Activated B cell treated with CpG ODN at 0.5 μM for 24 hours (primary cell): ENCODE results near the gene NRARP. TPM values are rescaled to one million over a fixed set of nuclear protein-coding genes. Genes with fewer than 3 reads are reported as not detected.
A peak's percentile ranks its signal among the peaks of the same experiment; 100 is the strongest.

Source experiments
- ATAC-seq: fragments of 200-7000 bp; cut with Tn5 transposase; one replicate; pipeline ENCODE4 v1.10.0; 2021; ENCODE audit warnings: low read depth, mild to moderate bottlenecking, moderate library complexity
- CTCF ChIA-PET: fragments of 350-600 bp; sonication (Branson Sonifier 250); formaldehyde crosslinking; loops from one replicate; lab custom pipeline; 2021; ENCODE audit warnings: antibody characterized with exemption; lab: Charles Lee
- POLR2A ChIA-PET: fragments of 350-600 bp; sonication (Branson Sonifier 250); formaldehyde crosslinking; loops from one replicate; lab custom pipeline; 2021; ENCODE audit warnings: antibody characterized with exemption; lab: Charles Lee
- DNase-seq: peaks from one replicate; pipeline ENCODE4 v3.0.0; 2022
- H3K27ac Mint-ChIP-seq: one replicate; pipeline ENCODE4 v1.8.0; 2020; ENCODE audit warnings: mixed read lengths
- H3K27me3 Mint-ChIP-seq: one replicate; pipeline ENCODE4 v1.8.0; 2021; ENCODE audit warnings: mixed read lengths
- H3K36me3 Mint-ChIP-seq: one replicate; pipeline ENCODE4 v1.8.0; 2021; ENCODE audit warnings: low read depth, mixed read lengths
- H3K4me1 Mint-ChIP-seq: one replicate; pipeline ENCODE4 v1.8.0; 2021; ENCODE audit warnings: mixed read lengths
- H3K4me3 Mint-ChIP-seq: one replicate; pipeline ENCODE4 v1.8.0; 2020; ENCODE audit warnings: mild to moderate bottlenecking, mixed read lengths
- H3K9me3 Mint-ChIP-seq: one replicate; pipeline ENCODE4 v1.8.0; 2020; ENCODE audit warnings: mixed read lengths
- intact Hi-C: fragments of 100-400 bp; cut with micrococcal nuclease; formaldehyde crosslinking; loops from one replicate; pipeline ENCODE4 v1.15.1; 2024
- total RNA-seq: library from RNA; stranded (reverse); gene quantifications from 2 replicates; pipeline ENCODE4 v1.2.3, GENCODE V29; 2022
- TF ChIP-seq, protein P1 (sequence below): fragments of 200-600 bp; IDR thresholded peaks from one replicate; pipeline ENCODE4 v1.8.0; 2022; ENCODE audit warnings: antibody characterized with exemption, mild to moderate bottlenecking

Gene NRARP
- total RNA-seq, 1 donor from 2014 or later: 3.0 TPM

DNA sequence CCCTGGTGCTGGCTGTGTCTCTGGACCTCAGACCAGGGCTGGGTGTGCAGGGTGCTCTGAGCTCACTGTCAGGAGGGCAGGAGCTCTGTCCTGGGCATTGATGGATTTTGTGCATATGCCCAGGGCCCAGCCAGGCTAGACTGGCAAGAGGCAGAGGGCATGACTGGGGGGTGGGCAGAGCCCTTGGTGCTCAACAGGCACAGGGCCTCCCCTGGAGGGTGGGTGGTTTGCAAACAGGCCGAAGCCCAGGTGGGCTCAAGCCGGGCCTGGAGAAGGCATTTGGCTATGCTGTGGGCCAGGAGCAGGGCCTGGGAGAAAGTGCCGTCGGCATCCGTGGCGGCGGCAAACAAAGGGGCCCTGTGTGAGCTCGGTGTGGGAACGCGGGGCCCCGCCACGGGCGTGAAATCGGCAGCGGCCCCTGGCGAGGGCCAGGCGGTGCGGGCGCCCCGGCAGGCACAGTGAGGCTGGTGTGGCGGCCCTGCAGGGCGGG is 1.9 kb upstream of the NRARP start:
- Mint-ChIP-seq H3K27ac (no peak overlapping the region), H3K36me3 (no peaks in the 10 kb centered on the region), H3K4me1 (peaks cover 16% of the 10 kb centered on the region), H3K4me3 (no peak overlapping the region), H3K9me3 (no peaks in the 10 kb centered on the region), H3K27me3 (peaks cover 7% of the 10 kb centered on the region)
- POLR2A ChIA-PET: interaction anchor here (0.6 to 2.1 kb wide), 3 partner anchors 13 to 85 kb away, joined by 3 to 9 read pairs (median 4); no protein-coding TSS in a partner anchor
- DNase-seq (no peak), ATAC-seq (no peak)
- intact Hi-C loops: no loop called here
- TF ChIP-seq, protein P1, sequence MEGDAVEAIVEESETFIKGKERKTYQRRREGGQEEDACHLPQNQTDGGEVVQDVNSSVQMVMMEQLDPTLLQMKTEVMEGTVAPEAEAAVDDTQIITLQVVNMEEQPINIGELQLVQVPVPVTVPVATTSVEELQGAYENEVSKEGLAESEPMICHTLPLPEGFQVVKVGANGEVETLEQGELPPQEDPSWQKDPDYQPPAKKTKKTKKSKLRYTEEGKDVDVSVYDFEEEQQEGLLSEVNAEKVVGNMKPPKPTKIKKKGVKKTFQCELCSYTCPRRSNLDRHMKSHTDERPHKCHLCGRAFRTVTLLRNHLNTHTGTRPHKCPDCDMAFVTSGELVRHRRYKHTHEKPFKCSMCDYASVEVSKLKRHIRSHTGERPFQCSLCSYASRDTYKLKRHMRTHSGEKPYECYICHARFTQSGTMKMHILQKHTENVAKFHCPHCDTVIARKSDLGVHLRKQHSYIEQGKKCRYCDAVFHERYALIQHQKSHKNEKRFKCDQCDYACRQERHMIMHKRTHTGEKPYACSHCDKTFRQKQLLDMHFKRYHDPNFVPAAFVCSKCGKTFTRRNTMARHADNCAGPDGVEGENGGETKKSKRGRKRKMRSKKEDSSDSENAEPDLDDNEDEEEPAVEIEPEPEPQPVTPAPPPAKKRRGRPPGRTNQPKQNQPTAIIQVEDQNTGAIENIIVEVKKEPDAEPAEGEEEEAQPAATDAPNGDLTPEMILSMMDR: no peak
- CTCF ChIA-PET: no interaction called here

GRCh38 chr9:137303151-137303892 is 1.3 kb upstream of the NRARP start:
- TF ChIP-seq, protein P1: no peak
- intact Hi-C loops: no loop called here
- peaks cover 9% of the 10 kb centered on the region for H3K27me3 Mint-ChIP-seq
- ChIA-PET CTCF (interaction anchor here (1.3 to 1.6 kb wide), 3 partner anchors 16 to 103 kb away, joined by 3 to 6 read pairs (median 4); no protein-coding TSS in a partner anchor), POLR2A (interaction anchor here (0.6 to 2.3 kb wide), 4 partner anchors 14 to 84 kb away, joined by 3 to 12 read pairs (median 6); no protein-coding TSS in a partner anchor)
- H3K4me3 Mint-ChIP-seq: no peak overlapping the region
- no peak overlapping the region for H3K27ac Mint-ChIP-seq
- no peak for DNase-seq
- ATAC-seq: no peak
- H3K4me1 Mint-ChIP-seq: peaks cover 16% of the 10 kb centered on the region
- no peaks in the 10 kb centered on the region for H3K9me3 Mint-ChIP-seq
- no peaks in the 10 kb centered on the region for H3K36me3 Mint-ChIP-seq

- intact Hi-C loops: loop anchor here (1.0 kb wide), 4 partner anchors 24 to 143 kb away; partner anchors contain the start of genes EXD3 and NOXA1
Measured at GRCh38 chr9:137302449-137303150, 529 bp upstream of the NRARP start.

GRCh38 chr9:137301081-137301947 is 757 bp downstream of the NRARP start:
- H3K27me3 Mint-ChIP-seq: peaks cover 21% of the 10 kb centered on the region
- intact Hi-C loops: no loop called here
- no peak overlapping the region for H3K27ac Mint-ChIP-seq
- no peak for ATAC-seq
- no peak for DNase-seq
- peaks cover 20% of the 10 kb centered on the region for H3K4me1 Mint-ChIP-seq
- TF ChIP-seq, protein P1: no peak
- POLR2A ChIA-PET: interaction anchor here (0.6 to 2.3 kb wide), 8 partner anchors 15 to 267 kb away, joined by 4 to 18 read pairs (median 8); partner anchors contain the start of genes EXD3, NOXA1, TOR4A and TUBB4B
- CTCF ChIA-PET: interaction anchor here (0.9 to 1.9 kb wide), 7 partner anchors 12 to 142 kb away, joined by 3 to 17 read pairs (median 6); partner anchors contain the start of genes EXD3 and NOXA1
- H3K9me3 Mint-ChIP-seq: no peaks in the 10 kb centered on the region
- H3K4me3 Mint-ChIP-seq: peak overlapping the region; percentile 74
- H3K36me3 Mint-ChIP-seq: no peaks in the 10 kb centered on the region

More at GRCh38 chr9:137302449-137303150, 529 bp upstream of the NRARP start:
- ATAC-seq: peak; percentile 61
- no peak overlapping the region for H3K4me3 Mint-ChIP-seq
- ChIA-PET CTCF (interaction anchor here (0.8 to 1.9 kb wide), 13 partner anchors 11 to 228 kb away, joined by 3 to 17 read pairs (median 4); partner anchors contain the start of genes EXD3 and NOXA1), POLR2A (interaction anchor here (0.5 to 2.3 kb wide), 11 partner anchors 9 to 455 kb away, joined by 3 to 18 read pairs (median 5); partner anchors contain the start of genes EXD3, NOXA1, TOR4A and TUBB4B)
- TF ChIP-seq, protein P1: no peak
- H3K4me1 Mint-ChIP-seq: peaks cover 16% of the 10 kb centered on the region
- no peak overlapping the region for H3K27ac Mint-ChIP-seq
- no peaks in the 10 kb centered on the region for H3K36me3 Mint-ChIP-seq
- no peak for DNase-seq
- H3K9me3 Mint-ChIP-seq: no peaks in the 10 kb centered on the region
- peaks cover 9% of the 10 kb centered on the region for H3K27me3 Mint-ChIP-seq
